ENCODE data around the gene LCN15. TPM values are rescaled to one million over a fixed set of nuclear protein-coding genes. Genes with fewer than 3 reads are reported as not detected.
A peak's percentile ranks its signal among the peaks of the same experiment; 100 is the strongest.
"Not testable (repeated sequence)": the region's sequence is repeated elsewhere in the genome, so short reads cannot be mapped to it uniquely, and the experiment has no call there.

Gene LCN15
- total and polyA plus RNA-seq, 2 of the 13 experiments (the other 11 are each of a cell fraction or from before 2014, with no cell fraction given), result 1.3 to 53.7 TPM

DNA sequence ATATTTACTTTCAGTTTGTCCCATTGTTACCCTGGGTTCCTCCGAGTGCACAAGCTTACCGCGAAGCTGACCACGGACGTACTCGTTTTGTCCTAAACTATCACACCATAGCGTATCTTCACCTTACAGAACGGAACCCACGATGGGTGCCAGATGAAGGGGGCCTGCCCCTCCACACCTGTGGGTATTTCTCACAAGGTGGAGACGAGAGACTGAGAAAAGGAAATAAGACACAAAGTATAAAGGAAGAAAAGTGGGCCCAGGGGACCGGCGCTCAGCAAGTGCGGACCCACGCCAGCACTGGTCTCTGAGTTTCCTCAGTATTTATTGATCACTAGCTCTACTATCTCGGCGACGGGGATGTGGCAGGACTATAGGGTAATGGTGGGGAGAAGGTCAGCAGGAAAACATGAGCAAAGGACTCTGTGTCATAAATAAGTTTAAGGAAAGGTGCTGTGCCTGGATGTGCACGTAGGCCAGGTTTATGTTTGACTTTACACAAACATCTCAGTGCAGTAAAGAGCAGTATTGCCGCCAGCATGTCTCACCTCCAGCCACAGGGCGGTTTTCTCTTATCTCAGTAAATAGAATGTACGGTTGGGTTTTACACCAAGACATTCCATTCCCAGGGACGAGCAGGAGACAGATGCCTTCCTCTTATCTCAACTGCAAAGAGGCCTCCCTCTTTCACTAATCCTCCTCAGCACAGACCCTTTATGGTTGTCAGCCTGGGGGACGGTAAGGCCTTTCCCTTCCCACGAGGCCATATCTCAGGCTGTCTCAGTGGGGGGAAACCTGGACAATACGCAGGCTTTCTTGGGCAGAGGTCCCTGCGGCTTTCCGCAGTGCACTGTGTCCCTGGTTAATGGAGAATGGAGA is 24.6 kb upstream of the LCN15 start (continued):
- TF ChIP-seq, protein P1, sequence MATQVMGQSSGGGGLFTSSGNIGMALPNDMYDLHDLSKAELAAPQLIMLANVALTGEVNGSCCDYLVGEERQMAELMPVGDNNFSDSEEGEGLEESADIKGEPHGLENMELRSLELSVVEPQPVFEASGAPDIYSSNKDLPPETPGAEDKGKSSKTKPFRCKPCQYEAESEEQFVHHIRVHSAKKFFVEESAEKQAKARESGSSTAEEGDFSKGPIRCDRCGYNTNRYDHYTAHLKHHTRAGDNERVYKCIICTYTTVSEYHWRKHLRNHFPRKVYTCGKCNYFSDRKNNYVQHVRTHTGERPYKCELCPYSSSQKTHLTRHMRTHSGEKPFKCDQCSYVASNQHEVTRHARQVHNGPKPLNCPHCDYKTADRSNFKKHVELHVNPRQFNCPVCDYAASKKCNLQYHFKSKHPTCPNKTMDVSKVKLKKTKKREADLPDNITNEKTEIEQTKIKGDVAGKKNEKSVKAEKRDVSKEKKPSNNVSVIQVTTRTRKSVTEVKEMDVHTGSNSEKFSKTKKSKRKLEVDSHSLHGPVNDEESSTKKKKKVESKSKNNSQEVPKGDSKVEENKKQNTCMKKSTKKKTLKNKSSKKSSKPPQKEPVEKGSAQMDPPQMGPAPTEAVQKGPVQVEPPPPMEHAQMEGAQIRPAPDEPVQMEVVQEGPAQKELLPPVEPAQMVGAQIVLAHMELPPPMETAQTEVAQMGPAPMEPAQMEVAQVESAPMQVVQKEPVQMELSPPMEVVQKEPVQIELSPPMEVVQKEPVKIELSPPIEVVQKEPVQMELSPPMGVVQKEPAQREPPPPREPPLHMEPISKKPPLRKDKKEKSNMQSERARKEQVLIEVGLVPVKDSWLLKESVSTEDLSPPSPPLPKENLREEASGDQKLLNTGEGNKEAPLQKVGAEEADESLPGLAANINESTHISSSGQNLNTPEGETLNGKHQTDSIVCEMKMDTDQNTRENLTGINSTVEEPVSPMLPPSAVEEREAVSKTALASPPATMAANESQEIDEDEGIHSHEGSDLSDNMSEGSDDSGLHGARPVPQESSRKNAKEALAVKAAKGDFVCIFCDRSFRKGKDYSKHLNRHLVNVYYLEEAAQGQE (IDR thresholded peaks at IDR 0.05; ENCODE audit: borderline replicate concordance in 1 of 2, low read depth in 1 of 2, low read length in 2 of 2), result 0 out of 4 replicates have a peak, but pooled peaks of 1 of the 2 experiments have one; percentile 11
- TF ChIP-seq ZNF431 (CRISPR knock-in tag; IDR thresholded peaks at IDR 0.05; ENCODE audit: borderline replicate concordance, low read depth) (peak; percentile 78; the same call in 1 of the 2 replicates), FOXP4 (CRISPR knock-in tag; IDR thresholded peaks at IDR 0.05) (peak; percentile 80), CBX1 (IDR thresholded peaks at IDR 0.05; ENCODE audit: low read depth) (peak; percentile 56), ARID5B (CRISPR knock-in tag; IDR thresholded peaks at IDR 0.05) (peak; percentile 70), FOXO1 (CRISPR knock-in tag; IDR thresholded peaks at IDR 0.05) (peak; percentile 67; the same call in 1 of the 2 replicates), KLF11 (CRISPR knock-in tag; IDR thresholded peaks at IDR 0.05) (peak; percentile 26; the same call in 1 of the 2 replicates), ZNF557 (CRISPR knock-in tag; IDR thresholded peaks at IDR 0.05) (peak; percentile 72), ZNF317 (CRISPR knock-in tag; IDR thresholded peaks at IDR 0.05) (0 out of 2 replicates have a peak, but pooled peaks have one; percentile 38), TEAD3 (CRISPR knock-in tag; optimal IDR thresholded peaks at IDR 0.05; ENCODE audit: borderline replicate concordance) (peak; percentile 49), KLF12 (CRISPR knock-in tag; IDR thresholded peaks at IDR 0.05; ENCODE audit: borderline replicate concordance) (peak; percentile 41; the same call in 1 of the 2 replicates), FLYWCH1 (CRISPR knock-in tag; IDR thresholded peaks at IDR 0.05) (0 out of 2 replicates have a peak, but pooled peaks have one; percentile 42), CREM (IDR thresholded peaks at IDR 0.05) (peak; percentile 71; the same call in 1 of the 2 replicates)
- TF ChIP-seq, protein P2, sequence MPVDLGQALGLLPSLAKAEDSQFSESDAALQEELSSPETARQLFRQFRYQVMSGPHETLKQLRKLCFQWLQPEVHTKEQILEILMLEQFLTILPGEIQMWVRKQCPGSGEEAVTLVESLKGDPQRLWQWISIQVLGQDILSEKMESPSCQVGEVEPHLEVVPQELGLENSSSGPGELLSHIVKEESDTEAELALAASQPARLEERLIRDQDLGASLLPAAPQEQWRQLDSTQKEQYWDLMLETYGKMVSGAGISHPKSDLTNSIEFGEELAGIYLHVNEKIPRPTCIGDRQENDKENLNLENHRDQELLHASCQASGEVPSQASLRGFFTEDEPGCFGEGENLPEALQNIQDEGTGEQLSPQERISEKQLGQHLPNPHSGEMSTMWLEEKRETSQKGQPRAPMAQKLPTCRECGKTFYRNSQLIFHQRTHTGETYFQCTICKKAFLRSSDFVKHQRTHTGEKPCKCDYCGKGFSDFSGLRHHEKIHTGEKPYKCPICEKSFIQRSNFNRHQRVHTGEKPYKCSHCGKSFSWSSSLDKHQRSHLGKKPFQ (CRISPR knock-in tag; IDR thresholded peaks at IDR 0.05; ENCODE audit: insufficient replicate concordance), result peak; percentile 75
- TF ChIP-seq CREM (CRISPR knock-in tag; IDR thresholded peaks at IDR 0.05), result not testable (repeated sequence)
